ENCODE measurements around the gene FES.

FES gene

DNA sequence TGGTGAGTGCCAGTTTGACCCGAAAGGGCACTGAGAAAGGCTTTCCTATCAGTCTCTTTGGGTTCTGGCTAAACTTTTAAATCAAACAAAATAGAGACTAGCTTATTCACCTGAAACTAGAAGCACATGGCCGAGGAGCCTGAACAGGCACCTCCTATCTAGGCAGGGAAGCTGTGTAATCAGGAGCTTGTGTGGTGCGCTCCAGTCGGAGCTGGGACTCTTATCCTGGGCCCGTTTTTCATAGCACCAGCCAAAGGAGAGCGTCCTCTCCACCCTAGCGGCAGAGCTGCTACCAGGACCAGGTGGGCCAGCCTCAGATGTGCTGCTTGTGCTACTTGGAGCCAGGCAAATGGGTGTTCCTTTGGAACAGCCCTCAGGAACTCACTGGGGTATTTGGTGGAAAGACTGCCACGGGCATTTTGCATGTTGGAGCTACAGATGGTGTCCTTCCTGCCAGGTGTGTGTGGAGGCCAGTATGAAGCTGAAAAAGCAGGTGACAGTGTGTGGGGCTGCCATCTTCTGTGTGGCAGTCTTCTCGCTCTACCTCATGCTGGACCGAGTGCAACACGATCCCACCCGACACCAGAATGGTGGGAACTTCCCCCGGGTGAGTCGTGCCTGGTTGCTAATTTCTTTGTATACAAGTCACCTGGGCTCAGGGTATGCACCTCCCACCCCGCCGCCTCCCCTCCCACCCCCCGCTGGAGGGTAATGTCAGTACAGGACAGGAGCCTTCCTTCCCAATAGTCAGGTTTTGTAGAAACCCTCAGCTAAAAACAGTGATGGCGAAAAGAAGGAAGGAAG, 19.6 kb downstream of the FES start:
- TF ChIP-seq CTCF (IDR thresholded peaks at IDR 0.05; ENCODE audit: low read length) (peak; percentile 5; the same call in 1 of the 2 replicates), EZH2 (IDR thresholded peaks at IDR 0.05; ENCODE audit: borderline replicate concordance, low read length) (no peak)
- H2AFZ ChIP-seq (ENCODE audit: low read length): no peak overlapping the region
- peak overlapping the region; percentile 67 for H3K27ac ChIP-seq (ENCODE audit: low read depth, low read length, poor library complexity, severe bottlenecking)
- peaks cover 4% of the 10 kb centered on the region; the same call in 1 of the 2 replicates for H3F3A ChIP-seq (ENCODE audit: insufficient read depth, low read length)
- no peaks in the 10 kb centered on the region for H3K9me3 ChIP-seq (ENCODE audit: low read length)
- H3K4me2 ChIP-seq (ENCODE audit: low read length): peak overlapping the region; percentile 87
- H3K27me3 ChIP-seq (ENCODE audit: insufficient read depth, low read length): no peaks in the 10 kb centered on the region
- H3K4me3 ChIP-seq (ENCODE audit: low read depth, low read length, poor library complexity, severe bottlenecking): peak overlapping the region; percentile 72
- H3K9ac ChIP-seq (ENCODE audit: low read length): peak overlapping the region; percentile 66
- H3K36me3 ChIP-seq (ENCODE audit: insufficient read depth, low read length): peaks cover 35% of the 10 kb centered on the region
- H3K79me2 ChIP-seq (ENCODE audit: insufficient read depth, low read length): no peaks in the 10 kb centered on the region
- peaks cover 18% of the 10 kb centered on the region for H3K4me1 ChIP-seq (ENCODE audit: insufficient read depth, low read length, severe bottlenecking)
- H4K20me1 ChIP-seq (ENCODE audit: insufficient read depth, low read length): no peaks in the 10 kb centered on the region
- no peaks in the 10 kb centered on the region for H3K9me2 ChIP-seq (ENCODE audit: low read depth, low read length)

DNA sequence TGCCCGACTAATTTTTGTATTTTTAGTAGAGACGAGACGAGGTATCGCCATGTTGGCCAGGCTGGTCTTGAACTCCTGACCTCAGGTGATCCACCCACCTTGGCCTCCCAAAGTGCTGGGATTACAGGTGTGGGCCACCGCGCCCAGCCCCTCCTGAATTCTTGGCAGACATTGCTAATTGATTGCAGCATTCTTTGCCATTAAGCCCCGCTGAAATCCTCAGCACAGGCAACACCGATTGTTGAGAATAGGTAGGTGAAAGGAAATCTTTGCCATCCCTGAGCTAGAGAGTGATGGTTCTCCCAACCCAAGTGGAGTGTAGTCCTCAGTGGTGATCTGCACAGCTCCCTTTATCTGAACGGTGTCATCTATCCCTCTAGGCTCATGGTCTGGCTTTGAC, 20.4 kb downstream of the FES start:
- H3K4me1 ChIP-seq (ENCODE audit: insufficient read depth, low read length, severe bottlenecking): peaks cover 18% of the 10 kb centered on the region
- peaks cover 4% of the 10 kb centered on the region; the same call in 1 of the 2 replicates for H3F3A ChIP-seq (ENCODE audit: insufficient read depth, low read length)
- H4K20me1 ChIP-seq (ENCODE audit: insufficient read depth, low read length): no peaks in the 10 kb centered on the region
- no peak overlapping the region for H3K9ac ChIP-seq (ENCODE audit: low read length)
- no peaks in the 10 kb centered on the region for H3K79me2 ChIP-seq (ENCODE audit: insufficient read depth, low read length)
- TF ChIP-seq EZH2 (IDR thresholded peaks at IDR 0.05; ENCODE audit: borderline replicate concordance, low read length) (no peak), CTCF (IDR thresholded peaks at IDR 0.05; ENCODE audit: low read length) (no peak)
- H2AFZ ChIP-seq (ENCODE audit: low read length): no peak overlapping the region
- no peak overlapping the region for H3K27ac ChIP-seq (ENCODE audit: low read depth, low read length, poor library complexity, severe bottlenecking)
- H3K4me2 ChIP-seq (ENCODE audit: low read length): no peak overlapping the region
- peaks cover 35% of the 10 kb centered on the region for H3K36me3 ChIP-seq (ENCODE audit: insufficient read depth, low read length)
- no peak overlapping the region for H3K4me3 ChIP-seq (ENCODE audit: low read depth, low read length, poor library complexity, severe bottlenecking)
- no peaks in the 10 kb centered on the region for H3K27me3 ChIP-seq (ENCODE audit: insufficient read depth, low read length)
- no peaks in the 10 kb centered on the region for H3K9me3 ChIP-seq (ENCODE audit: low read length)
- H3K9me2 ChIP-seq (ENCODE audit: low read depth, low read length): no peaks in the 10 kb centered on the region

DNA sequence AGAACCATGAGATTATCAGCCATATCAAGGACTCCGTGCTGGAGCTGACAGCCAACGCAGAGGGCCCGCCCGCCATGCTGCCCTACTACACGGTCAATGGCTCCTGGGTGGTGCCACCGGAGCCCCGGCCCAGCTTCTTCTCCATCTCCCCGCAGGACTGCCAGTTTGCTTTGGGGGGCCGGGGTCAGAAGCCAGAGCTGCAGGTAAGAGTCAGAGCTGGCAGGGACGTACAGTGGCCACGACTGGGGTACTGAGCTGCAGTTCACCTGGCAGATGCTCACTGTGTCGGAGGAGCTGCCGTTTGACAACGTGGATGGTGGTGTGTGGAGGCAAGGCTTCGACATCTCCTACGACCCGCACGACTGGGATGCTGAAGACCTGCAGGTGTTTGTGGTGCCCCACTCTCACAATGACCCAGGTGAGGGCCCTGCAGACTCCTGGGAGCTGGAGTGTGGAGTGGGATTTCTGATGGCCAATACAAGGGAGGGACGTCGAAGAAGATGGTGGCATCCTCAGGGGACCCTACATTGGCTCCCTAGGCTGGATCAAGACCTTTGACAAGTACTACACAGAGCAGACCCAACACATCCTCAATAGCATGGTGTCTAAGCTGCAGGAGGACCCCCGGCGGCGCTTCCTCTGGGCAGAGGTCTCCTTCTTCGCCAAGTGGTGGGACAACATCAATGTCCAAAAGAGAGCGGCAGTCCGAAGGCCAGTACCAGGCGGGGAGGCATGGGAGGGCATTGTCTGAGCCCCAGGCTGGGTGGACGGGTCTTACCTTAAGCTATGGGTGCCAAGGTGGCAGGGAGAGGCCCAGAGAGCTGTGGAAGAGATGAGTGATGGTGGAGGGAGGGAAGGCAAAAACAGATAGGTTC, 21.2 kb downstream of the FES start:
- H3K27me3 ChIP-seq (ENCODE audit: insufficient read depth, low read length): no peaks in the 10 kb centered on the region
- peaks cover 35% of the 10 kb centered on the region for H3K36me3 ChIP-seq (ENCODE audit: insufficient read depth, low read length)
- no peak overlapping the region for H3K9ac ChIP-seq (ENCODE audit: low read length)
- H3K27ac ChIP-seq (ENCODE audit: low read depth, low read length, poor library complexity, severe bottlenecking): no peak overlapping the region
- no peak overlapping the region for H2AFZ ChIP-seq (ENCODE audit: low read length)
- H3K9me3 ChIP-seq (ENCODE audit: low read length): no peaks in the 10 kb centered on the region
- no peak overlapping the region for H3K4me3 ChIP-seq (ENCODE audit: low read depth, low read length, poor library complexity, severe bottlenecking)
- no peak overlapping the region for H3K4me2 ChIP-seq (ENCODE audit: low read length)
- no peak for TF ChIP-seq CTCF (IDR thresholded peaks at IDR 0.05; ENCODE audit: low read length)
- TF ChIP-seq EZH2 (IDR thresholded peaks at IDR 0.05; ENCODE audit: borderline replicate concordance, low read length): no peak
- H3F3A ChIP-seq (ENCODE audit: insufficient read depth, low read length): peaks cover 4% of the 10 kb centered on the region; the same call in 1 of the 2 replicates
- H4K20me1 ChIP-seq (ENCODE audit: insufficient read depth, low read length): no peaks in the 10 kb centered on the region
- no peaks in the 10 kb centered on the region for H3K79me2 ChIP-seq (ENCODE audit: insufficient read depth, low read length)
- peaks cover 18% of the 10 kb centered on the region for H3K4me1 ChIP-seq (ENCODE audit: insufficient read depth, low read length, severe bottlenecking)
- no peaks in the 10 kb centered on the region for H3K9me2 ChIP-seq (ENCODE audit: low read depth, low read length)

Data from OCI-LY1 (cell line).